Measurements from ENCODE around the gene NKX3-2. TPM values are rescaled to one million over a fixed set of nuclear protein-coding genes. Genes with fewer than 3 reads are reported as not detected.

Gene NKX3-2
- total RNA-seq, 2 experiments from 2014 or later = not detected

DNA sequence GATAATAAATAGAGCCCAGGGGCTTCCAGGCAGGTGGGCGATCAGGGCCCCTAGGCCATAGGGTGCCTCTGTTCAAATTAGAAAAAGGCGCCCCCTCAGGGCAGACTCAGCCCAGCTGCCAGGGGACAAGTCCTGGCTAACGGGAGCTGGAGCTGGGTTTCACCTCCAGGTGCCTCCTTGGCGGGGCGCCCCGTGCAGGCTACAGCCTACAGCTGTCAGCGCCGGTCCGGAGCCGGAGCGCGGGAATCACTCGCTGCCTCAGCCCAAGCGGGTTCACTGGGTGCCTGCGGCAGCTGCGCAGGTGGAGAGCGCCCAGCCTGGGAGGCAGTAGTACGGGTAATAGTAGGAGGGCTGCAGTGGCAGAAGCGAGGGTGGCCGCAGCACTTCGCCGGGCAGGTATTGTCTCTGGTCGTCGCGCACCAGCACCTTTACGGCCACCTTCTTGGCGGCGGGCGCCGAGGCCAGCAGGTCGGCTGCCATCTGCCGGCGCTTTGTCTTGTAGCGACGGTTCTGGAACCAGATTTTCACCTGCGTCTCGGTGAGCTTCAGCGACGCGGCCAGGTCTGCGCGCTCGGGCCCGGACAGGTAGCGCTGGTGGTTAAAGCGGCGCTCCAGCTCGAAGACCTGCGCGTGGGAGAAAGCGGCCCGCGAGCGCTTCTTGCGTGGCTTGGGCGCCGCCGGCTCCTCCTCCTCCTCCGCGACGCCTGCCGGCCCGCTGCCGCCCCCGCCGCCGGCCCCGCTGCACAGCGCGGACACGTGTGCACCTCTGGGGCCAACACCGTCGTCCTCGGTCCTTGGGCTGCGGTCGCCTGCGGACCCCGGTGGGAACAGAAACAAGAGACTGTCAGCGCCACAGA is 2.4 kb downstream of the NKX3-2 start:
- H3K4me3 Mint-ChIP-seq = peak overlapping the region; percentile 10

DNA sequence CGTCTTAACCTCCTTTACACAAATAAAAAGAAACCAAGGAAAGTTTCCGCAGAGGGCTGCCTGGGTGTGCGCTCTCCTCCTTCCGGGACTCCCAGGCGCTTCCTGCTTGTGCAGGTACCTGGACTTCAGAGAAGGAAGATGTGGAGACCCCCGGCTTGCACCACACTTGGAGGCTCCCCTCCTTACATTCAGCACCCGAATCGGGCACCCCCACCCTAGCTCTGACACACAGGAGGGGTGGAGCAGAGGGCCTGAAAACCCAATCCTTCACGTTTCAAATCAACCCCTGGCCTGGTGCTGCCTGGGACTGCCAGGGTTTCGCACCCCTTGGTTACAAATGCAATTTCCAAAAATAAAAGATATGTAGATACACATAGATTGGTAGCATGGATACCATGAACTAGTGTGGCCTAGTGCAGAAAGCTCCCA is 3.1 kb downstream of the NKX3-2 start:
- Mint-ChIP-seq H3K27me3 (peaks cover 88% of the 10 kb centered on the region), H3K27ac (no peak overlapping the region), H3K9me3 (peaks cover 8% of the 10 kb centered on the region), H3K36me3 (peaks cover 6% of the 10 kb centered on the region), H3K4me1 (peaks cover 37% of the 10 kb centered on the region), H3K4me3 (peak overlapping the region; percentile 22)
- POLR2A ChIA-PET = interaction anchor here (0.8 kb wide), 1 partner anchor 10 kb away, joined by 3 read pairs; no protein-coding TSS in a partner anchor
- no peak for DNase-seq
- ATAC-seq (ENCODE audit: low read depth) = no peak

More for the DNA sequence above, 2.4 kb downstream of the NKX3-2 start:
- DNase-seq = peak; percentile 68
- POLR2A ChIA-PET = interaction anchor here (0.8 kb wide), 1 partner anchor 10 kb away, joined by 3 read pairs; no protein-coding TSS in a partner anchor
- Mint-ChIP-seq H3K27me3 (peaks cover 88% of the 10 kb centered on the region), H3K36me3 (peaks cover 3% of the 10 kb centered on the region), H3K27ac (no peak overlapping the region), H3K4me1 (peaks cover 40% of the 10 kb centered on the region), H3K9me3 (peaks cover 6% of the 10 kb centered on the region)
- no peak for ATAC-seq (ENCODE audit: low read depth)

DNA sequence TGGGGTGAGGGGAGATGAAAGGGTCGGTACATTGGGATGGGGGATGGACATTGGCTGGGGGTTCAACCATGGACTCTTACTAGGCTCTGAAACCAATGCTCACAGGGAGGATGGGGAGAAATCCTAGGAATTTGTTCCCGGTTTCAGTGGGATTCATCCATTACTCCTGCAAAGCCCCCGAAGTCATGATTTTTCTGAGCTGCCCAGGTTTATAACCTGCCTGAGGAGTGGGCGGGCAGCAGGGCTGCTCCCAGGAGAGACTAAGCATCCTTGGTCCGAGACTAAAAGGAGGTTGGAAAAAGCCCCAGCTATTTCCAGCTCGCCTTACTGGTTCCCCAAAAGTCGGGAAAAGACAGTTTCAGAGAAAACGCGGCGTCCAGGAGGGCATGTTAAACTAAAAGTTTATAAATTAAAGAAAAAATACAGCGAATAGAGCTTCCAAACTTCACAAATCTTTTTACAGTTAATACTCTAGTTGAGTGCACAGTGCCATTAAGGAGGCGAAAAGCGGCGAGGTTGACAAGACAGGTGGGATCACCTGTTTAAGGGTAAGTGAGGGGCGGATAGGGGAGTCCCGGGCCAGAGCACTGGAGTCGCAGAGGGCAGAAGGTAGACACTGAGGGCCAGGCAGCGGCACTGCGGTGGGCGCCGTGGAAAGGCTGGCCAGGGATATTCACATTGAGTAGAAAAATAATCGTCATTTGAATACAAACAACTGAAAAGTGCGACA is 3.7 kb downstream of the NKX3-2 start:
- Mint-ChIP-seq H3K4me1 (peaks cover 35% of the 10 kb centered on the region), H3K9me3 (peaks cover 8% of the 10 kb centered on the region), H3K27ac (no peak overlapping the region), H3K4me3 (peak overlapping the region; percentile 8), H3K27me3 (peaks cover 89% of the 10 kb centered on the region), H3K36me3 (peaks cover 6% of the 10 kb centered on the region)
- ATAC-seq (ENCODE audit: low read depth) (no peak), DNase-seq (peak; percentile 35)
- POLR2A ChIA-PET = no interaction called here

DNA sequence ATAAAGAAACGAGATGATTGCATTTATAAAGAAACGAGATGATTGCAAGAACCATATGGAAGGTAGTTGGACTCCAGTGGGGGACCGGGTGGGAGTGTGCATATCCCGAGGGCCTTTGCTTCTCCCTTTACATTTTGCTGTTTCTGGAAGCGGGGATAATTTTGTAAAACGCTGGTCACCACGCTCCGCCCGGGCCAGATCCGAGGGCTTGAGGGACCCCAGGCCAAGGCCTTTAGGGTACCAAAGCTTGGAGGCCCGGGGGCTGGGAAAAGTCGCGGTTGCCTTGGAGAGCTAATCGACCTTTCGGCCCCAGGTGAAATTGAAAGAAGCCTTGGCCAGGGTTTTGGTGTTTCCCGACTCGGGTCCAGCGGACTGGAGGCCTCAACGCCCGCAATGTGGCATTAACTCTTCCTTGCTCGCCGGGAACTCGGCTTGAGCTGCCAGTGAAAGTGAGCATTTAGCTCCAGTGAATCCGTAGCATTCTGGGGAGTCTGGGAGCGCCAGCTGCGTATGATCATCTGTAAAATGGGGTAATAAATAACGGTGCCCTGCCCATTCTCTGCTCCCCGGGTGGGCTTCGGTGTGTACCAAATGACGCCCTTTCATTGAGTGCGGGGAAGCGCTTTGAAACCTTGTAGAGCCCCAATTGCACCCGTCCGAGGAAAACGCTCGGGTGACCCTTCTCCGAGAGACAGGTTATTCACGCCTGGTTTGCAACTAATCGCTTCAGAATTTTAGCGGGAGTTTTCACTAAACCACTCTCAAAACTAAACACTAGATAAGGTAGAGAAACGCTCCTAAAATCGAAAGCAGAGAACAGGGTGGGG is 4.5 kb downstream of the NKX3-2 start:
- ATAC-seq (ENCODE audit: low read depth) (no peak), DNase-seq (peak; percentile 32)
- Mint-ChIP-seq H3K4me1 (peaks cover 29% of the 10 kb centered on the region), H3K36me3 (peaks cover 4% of the 10 kb centered on the region), H3K4me3 (peak overlapping the region; percentile 30), H3K27me3 (peaks cover 90% of the 10 kb centered on the region), H3K27ac (no peak overlapping the region), H3K9me3 (peaks cover 8% of the 10 kb centered on the region)
- POLR2A ChIA-PET = no interaction called here

DNA sequence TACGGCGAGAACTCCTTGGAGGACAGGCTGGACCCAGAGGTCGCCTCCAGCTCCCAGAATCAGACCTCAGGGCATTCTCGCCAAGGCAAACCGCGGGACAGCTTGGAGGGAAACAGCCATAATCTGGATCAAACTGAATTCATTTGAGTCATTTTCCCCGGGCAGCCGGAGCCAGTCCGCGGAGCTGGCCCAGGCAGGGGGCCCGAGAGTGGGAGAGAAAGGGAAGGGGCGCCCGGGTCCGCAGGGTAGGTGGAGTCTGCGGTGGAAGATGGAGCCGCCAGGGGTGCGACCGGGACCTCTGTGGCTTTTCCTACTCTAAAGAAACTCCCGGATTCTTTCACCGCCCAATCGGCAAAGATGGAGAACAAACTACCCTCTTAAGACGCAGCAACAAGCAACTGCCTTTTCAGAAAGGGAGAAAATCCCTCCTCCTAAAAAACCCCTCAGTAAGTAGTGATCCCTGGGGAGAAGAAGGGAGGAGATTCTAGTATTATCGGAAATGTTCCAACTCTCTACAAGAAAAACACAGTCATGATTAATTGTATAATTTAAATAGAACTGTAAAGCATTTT is 5.2 kb downstream of the NKX3-2 start:
- Mint-ChIP-seq H3K9me3 (peaks cover 8% of the 10 kb centered on the region), H3K27me3 (peaks cover 92% of the 10 kb centered on the region), H3K36me3 (peaks cover 4% of the 10 kb centered on the region), H3K27ac (no peak overlapping the region), H3K4me3 (no peak overlapping the region), H3K4me1 (peaks cover 31% of the 10 kb centered on the region)
- POLR2A ChIA-PET = no interaction called here
- DNase-seq = peak; percentile 35
- no peak for ATAC-seq (ENCODE audit: low read depth)

DNA sequence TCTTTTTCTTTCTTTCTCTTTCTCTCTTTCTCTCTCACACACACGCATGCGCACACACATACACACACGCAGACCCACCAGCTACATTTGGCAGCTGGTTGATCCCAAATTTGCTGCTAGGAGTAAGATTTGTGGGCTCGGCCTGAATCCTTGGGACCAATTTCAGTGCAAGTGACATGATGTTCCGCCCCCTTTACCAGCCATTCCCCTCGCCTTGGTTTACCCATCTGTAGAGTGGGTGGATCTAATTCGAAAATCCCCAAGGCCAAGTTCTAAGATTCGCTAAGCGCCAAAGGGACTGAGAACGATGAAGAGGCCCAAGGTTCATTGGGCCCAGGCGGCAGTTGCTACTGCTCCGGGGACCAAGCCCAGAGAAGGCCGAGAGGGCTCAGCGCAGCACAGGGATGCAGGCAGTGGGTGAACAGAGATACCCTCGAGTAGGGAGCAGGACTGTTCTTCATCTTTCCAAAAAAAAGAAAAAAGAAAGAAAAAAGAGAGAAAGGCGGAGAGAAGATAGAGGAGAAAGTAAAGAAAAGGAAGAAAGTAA is 5.8 kb downstream of the NKX3-2 start:
- DNase-seq = no peak
- peaks cover 10% of the 10 kb centered on the region for H3K9me3 Mint-ChIP-seq
- ATAC-seq (ENCODE audit: low read depth) = no peak
- H3K27me3 Mint-ChIP-seq = peaks cover 95% of the 10 kb centered on the region
- H3K4me1 Mint-ChIP-seq = peaks cover 33% of the 10 kb centered on the region
- H3K4me3 Mint-ChIP-seq = peak overlapping the region; percentile 30
- peak overlapping the region; percentile 71 for H3K27ac Mint-ChIP-seq
- H3K36me3 Mint-ChIP-seq = peaks cover 4% of the 10 kb centered on the region
- POLR2A ChIA-PET = no interaction called here

DNA sequence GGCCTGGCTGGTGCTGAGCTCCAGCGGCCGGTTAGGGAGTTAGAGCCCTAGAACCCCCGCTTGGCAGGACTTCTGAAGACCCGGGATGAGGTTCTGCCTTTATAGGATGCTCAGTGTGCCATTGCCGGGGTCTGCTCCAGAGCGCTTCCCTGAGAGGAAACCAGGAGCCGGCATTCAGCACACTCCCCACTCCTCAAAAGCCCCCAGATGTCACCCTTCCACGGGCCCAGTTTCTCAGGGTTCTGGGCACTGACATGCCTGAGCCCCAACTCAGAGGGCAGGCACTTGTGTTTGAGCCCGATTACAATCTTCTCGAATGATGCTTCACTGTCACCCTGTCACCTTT is 6.5 kb downstream of the NKX3-2 start:
- no peak overlapping the region for H3K27ac Mint-ChIP-seq
- DNase-seq (no peak), ATAC-seq (ENCODE audit: low read depth) (no peak)
- peaks cover 33% of the 10 kb centered on the region for H3K4me1 Mint-ChIP-seq
- H3K4me3 Mint-ChIP-seq = no peak overlapping the region
- POLR2A ChIA-PET = interaction anchor here (1.0 kb wide), 1 partner anchor 16 kb away, joined by 3 read pairs; no protein-coding TSS in a partner anchor
- H3K9me3 Mint-ChIP-seq = peaks cover 10% of the 10 kb centered on the region
- H3K36me3 Mint-ChIP-seq = peaks cover 4% of the 10 kb centered on the region
- H3K27me3 Mint-ChIP-seq = peaks cover 95% of the 10 kb centered on the region

DNA sequence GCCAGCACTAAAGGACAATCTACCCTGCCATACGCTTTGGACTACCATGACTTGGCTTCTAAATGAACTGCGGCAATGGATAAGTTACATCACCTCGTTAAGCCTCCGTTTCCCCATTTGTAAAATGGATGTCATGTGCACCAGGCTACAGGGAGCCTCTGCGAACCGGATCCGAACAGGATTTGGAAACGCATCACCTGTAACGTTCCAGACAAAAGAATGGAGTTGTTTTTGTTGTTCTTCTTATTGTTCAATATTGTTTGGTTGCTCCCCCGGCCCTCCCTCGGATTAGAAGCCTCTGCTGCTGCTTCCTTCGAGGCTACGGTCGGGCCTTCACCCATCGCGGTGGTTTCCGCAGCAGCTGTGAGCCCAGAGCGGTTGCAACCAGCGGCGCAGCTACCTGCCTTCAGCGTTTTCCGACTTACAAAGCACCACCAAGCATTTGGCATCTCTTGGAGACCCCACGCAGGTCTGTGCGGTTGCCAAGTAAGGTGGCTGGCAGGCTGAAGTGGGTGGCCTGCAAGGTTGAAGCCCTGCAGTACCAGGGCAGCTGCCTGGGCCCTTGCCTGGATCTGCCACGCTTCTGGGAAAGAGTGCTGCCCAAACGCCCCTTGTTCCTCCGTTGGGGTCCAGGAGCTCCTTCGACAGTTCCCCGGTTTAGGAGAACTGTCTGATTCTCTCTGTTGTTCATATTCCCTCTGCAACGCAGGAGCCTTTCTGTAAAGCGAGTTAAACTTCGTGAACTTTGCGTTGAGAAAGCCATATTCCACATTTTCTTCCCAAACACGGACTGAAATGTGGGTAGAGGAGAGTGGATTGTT is 7.1 kb downstream of the NKX3-2 start:
- POLR2A ChIA-PET = interaction anchor here (1.0 kb wide), 1 partner anchor 15 kb away, joined by 3 read pairs; no protein-coding TSS in a partner anchor
- DNase-seq = peak; percentile 61
- Mint-ChIP-seq H3K36me3 (peaks cover 4% of the 10 kb centered on the region), H3K9me3 (peaks cover 10% of the 10 kb centered on the region), H3K4me1 (peaks cover 32% of the 10 kb centered on the region), H3K27me3 (peaks cover 96% of the 10 kb centered on the region), H3K4me3 (peak overlapping the region; percentile 35), H3K27ac (peak overlapping the region; percentile 60)
- ATAC-seq (ENCODE audit: low read depth) = peak; percentile 47

DNA sequence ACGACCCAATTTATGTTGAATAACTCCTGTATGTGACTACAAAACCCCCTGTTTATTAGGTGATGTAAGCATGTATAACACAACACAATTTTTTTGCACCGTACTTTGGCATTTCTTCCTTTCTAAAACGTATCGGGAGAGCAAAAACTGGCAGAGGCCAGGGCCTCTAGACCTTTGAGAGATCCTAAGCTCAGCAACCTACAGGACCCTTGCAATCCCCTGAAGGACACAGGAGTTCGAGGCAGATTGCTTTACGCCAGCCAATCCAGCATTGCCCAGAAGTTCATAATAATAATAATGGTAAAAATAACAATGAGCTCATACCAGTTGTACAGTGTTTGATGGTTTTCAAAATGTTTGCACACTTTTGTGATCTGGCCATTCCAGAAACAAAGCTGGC is 7.7 kb downstream of the NKX3-2 start:
- POLR2A ChIA-PET = interaction anchor here (1.0 kb wide), 1 partner anchor 15 kb away, joined by 3 read pairs; no protein-coding TSS in a partner anchor
- peaks cover 32% of the 10 kb centered on the region for H3K4me1 Mint-ChIP-seq
- H3K4me3 Mint-ChIP-seq = no peak overlapping the region
- ATAC-seq (ENCODE audit: low read depth) (no peak), DNase-seq (no peak)
- H3K9me3 Mint-ChIP-seq = peaks cover 10% of the 10 kb centered on the region
- H3K27ac Mint-ChIP-seq = peak overlapping the region; percentile 33
- H3K27me3 Mint-ChIP-seq = peaks cover 96% of the 10 kb centered on the region
- peaks cover 4% of the 10 kb centered on the region for H3K36me3 Mint-ChIP-seq

DNA sequence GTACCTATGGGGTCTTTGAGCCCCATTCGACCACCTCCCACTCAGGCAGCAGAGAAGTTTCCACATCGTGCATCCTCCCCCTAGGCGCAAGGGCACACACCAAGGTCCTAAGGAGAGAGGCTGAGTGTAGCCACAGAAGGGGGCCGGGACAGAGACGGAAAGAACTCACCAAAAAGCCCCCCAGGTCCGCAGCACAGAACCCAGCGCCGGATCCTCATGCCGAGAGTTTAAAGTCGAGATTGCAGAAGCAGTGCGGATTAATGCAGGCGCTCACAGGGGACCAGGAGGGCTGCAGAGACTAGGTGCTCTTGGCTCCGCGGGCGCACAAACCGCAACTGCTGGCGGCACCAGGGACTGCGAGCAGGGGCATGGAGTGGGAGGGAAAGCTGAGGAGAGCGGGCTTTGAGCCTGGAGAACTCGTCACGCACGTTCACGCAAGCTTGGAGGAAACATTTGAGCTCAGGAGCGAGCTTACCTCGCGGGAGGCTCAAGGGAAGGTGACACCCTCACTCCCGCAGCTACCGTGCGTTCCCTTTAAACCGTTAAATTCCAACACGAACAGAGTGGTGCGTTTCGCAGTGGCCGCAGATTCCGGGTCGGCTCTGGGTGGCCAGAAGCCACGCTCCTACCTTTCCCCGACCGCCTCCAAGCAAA is 8.5 kb downstream of the NKX3-2 start:
- H3K27ac Mint-ChIP-seq = peak overlapping the region; percentile 25
- peaks cover 96% of the 10 kb centered on the region for H3K27me3 Mint-ChIP-seq
- ATAC-seq (ENCODE audit: low read depth) (no peak), DNase-seq (peak; percentile 37)
- POLR2A ChIA-PET = no interaction called here
- no peak overlapping the region for H3K4me3 Mint-ChIP-seq
- H3K9me3 Mint-ChIP-seq = peaks cover 10% of the 10 kb centered on the region
- peaks cover 4% of the 10 kb centered on the region for H3K36me3 Mint-ChIP-seq
- peaks cover 35% of the 10 kb centered on the region for H3K4me1 Mint-ChIP-seq

DNA sequence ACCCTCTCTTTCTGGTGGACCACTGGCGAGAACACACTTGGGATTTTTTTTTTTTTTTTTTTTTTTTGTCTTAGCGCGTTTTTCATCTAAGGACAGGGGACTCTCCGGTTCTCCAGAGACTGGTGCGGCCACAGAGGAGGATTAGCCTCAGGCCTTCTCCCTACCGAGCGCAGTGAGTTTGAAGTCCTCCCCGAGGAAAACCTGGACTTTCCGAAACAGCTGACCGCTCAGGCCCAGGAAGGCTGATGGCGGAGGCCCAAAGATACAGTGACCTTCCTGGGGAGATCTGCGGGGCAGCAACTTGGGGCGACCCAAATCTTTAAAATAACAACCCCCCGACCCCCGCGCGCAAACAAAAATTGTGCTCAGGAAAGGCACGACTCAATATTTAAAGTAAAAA is 9.2 kb downstream of the NKX3-2 start:
- H3K27me3 Mint-ChIP-seq = peaks cover 96% of the 10 kb centered on the region
- ATAC-seq (ENCODE audit: low read depth) = no peak
- no peak overlapping the region for H3K27ac Mint-ChIP-seq
- POLR2A ChIA-PET = interaction anchor here (1.0 kb wide), 1 partner anchor 9 kb away, joined by 3 read pairs; the partner anchor contains the start of gene NKX3-2
- peaks cover 32% of the 10 kb centered on the region for H3K4me1 Mint-ChIP-seq
- H3K36me3 Mint-ChIP-seq = peaks cover 4% of the 10 kb centered on the region
- no peak overlapping the region for H3K4me3 Mint-ChIP-seq
- DNase-seq = no peak
- H3K9me3 Mint-ChIP-seq = peaks cover 10% of the 10 kb centered on the region
